HEK293 (cell line): Measurements from ENCODE around the gene ARHGAP26.

Source experiments
- CTCF ChIA-PET: fragments of 350-600 bp; formaldehyde crosslinking; extraction: SDS; loops from one replicate; lab custom pipeline; 2021; ENCODE audit warnings: antibody characterized with exemption; lab: Yijun Ruan, JAX
- POLR2A ChIA-PET: fragments of 300-600 bp; formaldehyde crosslinking; extraction: SDS; loops from one replicate; lab custom pipeline; 2020; ENCODE audit warnings: antibody characterized with exemption, inconsistent platforms; lab: Yijun Ruan, JAX
- H3K27ac ChIP-seq: fragments of 200-500 bp; sonication (Bioruptor generic); 2 replicates; pipeline ENCODE4 v1.5.1; 2014; ENCODE audit warnings: low read depth, low read length, control low read depth, inconsistent platforms; ENCODE audit errors: extremely low read depth
- H3K36me3 ChIP-seq, 2 experiments: fragments of 200-500 bp in 1 of 2; sonication (Bioruptor generic) in 1 of 2; 1 replicate in 1 of 2; 2 replicates in 1 of 2; pipeline ENCODE4 v1.5.1; 2014 to 2017; ENCODE audit warnings: inconsistent platforms in 2 of 2, low read length in 2 of 2; ENCODE audit not compliant: control insufficient read depth in 2 of 2, insufficient read depth in 1 of 2
- H3K4me1 ChIP-seq: fragments of 200-500 bp; sonication (Bioruptor generic); 2 replicates; pipeline ENCODE4 v1.5.1; 2014; ENCODE audit warnings: mild to moderate bottlenecking, low read length, inconsistent platforms; ENCODE audit not compliant: control insufficient read depth, insufficient read depth
- H3K4me3 ChIP-seq: 2 replicates; pipeline ENCODE4 v1.5.1; 2011; ENCODE audit warnings: low read depth, mild to moderate bottlenecking, control low read depth, low read length, moderate library complexity
- H3K9me3 ChIP-seq: fragments of 200-500 bp; sonication (Bioruptor generic); 2 replicates; pipeline ENCODE4 v1.5.1; 2014; ENCODE audit warnings: low read depth, low read length, inconsistent platforms; ENCODE audit not compliant: control insufficient read depth, insufficient read depth
- BCL11A ChIP-seq: fragments of 450-650 bp; formaldehyde crosslinking; IDR thresholded peaks from 2 replicates; pipeline ENCODE4 v1.5.1; 2016; ENCODE audit warnings: low read depth, missing biosample characterization, missing genetic modification characterization
- KLF8 ChIP-seq: fragments of 450-650 bp; formaldehyde crosslinking; IDR thresholded peaks from 2 replicates; pipeline ENCODE4 v1.5.1; 2016; ENCODE audit warnings: missing biosample characterization, missing genetic modification characterization
- KLF9 ChIP-seq: fragments of 450-650 bp; formaldehyde crosslinking; IDR thresholded peaks from 2 replicates; pipeline ENCODE4 v1.5.1; 2016; ENCODE audit warnings: missing biosample characterization, missing genetic modification characterization, low read depth
- MYNN ChIP-seq: fragments of 450-650 bp; formaldehyde crosslinking; IDR thresholded peaks from 2 replicates; pipeline ENCODE4 v1.5.1; 2016; ENCODE audit warnings: missing biosample characterization, missing genetic modification characterization, borderline replicate concordance
- REPIN1 ChIP-seq: fragments of 450-650 bp; formaldehyde crosslinking; IDR thresholded peaks from 2 replicates; pipeline ENCODE4 v1.5.1; 2017; ENCODE audit warnings: missing biosample characterization, missing genetic modification characterization, low read depth
- ZFHX2 ChIP-seq: fragments of 450-650 bp; formaldehyde crosslinking; conservative IDR thresholded peaks from 2 replicates; pipeline ENCODE4 v1.5.1; 2016; ENCODE audit warnings: missing biosample characterization, missing genetic modification characterization
- ZNF140 ChIP-seq: fragments of 450-650 bp; formaldehyde crosslinking; IDR thresholded peaks from 2 replicates; pipeline ENCODE4 v1.5.1; 2016; ENCODE audit warnings: missing biosample characterization, missing genetic modification characterization
- ZNF157 ChIP-seq: fragments of 450-650 bp; formaldehyde crosslinking; IDR thresholded peaks from 2 replicates; pipeline ENCODE4 v1.5.1; 2016; ENCODE audit warnings: missing biosample characterization, missing genetic modification characterization
- ZNF16 ChIP-seq: fragments of 450-650 bp; formaldehyde crosslinking; IDR thresholded peaks from 2 replicates; pipeline ENCODE4 v1.5.1; 2016; ENCODE audit warnings: low read depth, missing biosample characterization, missing genetic modification characterization
- ZNF302 ChIP-seq: fragments of 450-650 bp; formaldehyde crosslinking; IDR thresholded peaks from 2 replicates; pipeline ENCODE4 v1.5.1; 2016; ENCODE audit warnings: missing biosample characterization, missing genetic modification characterization, low read depth
- ZNF423 ChIP-seq: fragments of 450-650 bp; formaldehyde crosslinking; IDR thresholded peaks from 2 replicates; pipeline ENCODE4 v1.5.1; 2016; ENCODE audit warnings: missing biosample characterization, missing genetic modification characterization
- ZNF48 ChIP-seq: fragments of 450-650 bp; formaldehyde crosslinking; IDR thresholded peaks from 2 replicates; pipeline ENCODE4 v1.5.1; 2016; ENCODE audit warnings: missing biosample characterization, missing genetic modification characterization
- ZNF521 ChIP-seq: fragments of 450-650 bp; formaldehyde crosslinking; IDR thresholded peaks from 2 replicates; pipeline ENCODE4 v1.5.1; 2017; ENCODE audit warnings: missing biosample characterization, mild to moderate bottlenecking, missing genetic modification characterization
- ZNF530 ChIP-seq: fragments of 450-650 bp; formaldehyde crosslinking; IDR thresholded peaks from 2 replicates; pipeline ENCODE4 v1.5.1; 2016; ENCODE audit warnings: low read depth, missing biosample characterization, missing genetic modification characterization
- ZNF548 ChIP-seq: fragments of 450-650 bp; formaldehyde crosslinking; IDR thresholded peaks from 2 replicates; pipeline ENCODE4 v1.5.1; 2016; ENCODE audit warnings: missing biosample characterization, missing genetic modification characterization
- ZNF580 ChIP-seq: fragments of 450-650 bp; formaldehyde crosslinking; IDR thresholded peaks from 2 replicates; pipeline ENCODE4 v1.5.1; 2016; ENCODE audit warnings: missing biosample characterization, missing genetic modification characterization
- ZNF624 ChIP-seq: fragments of 450-650 bp; formaldehyde crosslinking; IDR thresholded peaks from 2 replicates; pipeline ENCODE4 v1.5.1; 2017; ENCODE audit warnings: missing biosample characterization, missing genetic modification characterization
- ZNF670 ChIP-seq: fragments of 450-650 bp; formaldehyde crosslinking; IDR thresholded peaks from 2 replicates; pipeline ENCODE4 v1.5.1; 2016; ENCODE audit warnings: missing biosample characterization, missing genetic modification characterization, low read depth
- ZNF677 ChIP-seq: fragments of 450-650 bp; IDR thresholded peaks from 2 replicates; pipeline ENCODE4 v1.5.0; 2018; ENCODE audit warnings: missing biosample characterization, mild to moderate bottlenecking, missing genetic modification characterization, moderate library complexity
- ZNF701 ChIP-seq: fragments of 450-650 bp; formaldehyde crosslinking; IDR thresholded peaks from 2 replicates; pipeline ENCODE4 v1.5.1; 2016; ENCODE audit warnings: missing biosample characterization, missing genetic modification characterization
- ZNF768 ChIP-seq: fragments of 450-650 bp; formaldehyde crosslinking; IDR thresholded peaks from 2 replicates; pipeline ENCODE4 v1.5.1; 2018; ENCODE audit warnings: missing biosample characterization, mild to moderate bottlenecking, missing genetic modification characterization
- ZNF792 ChIP-seq: fragments of 450-650 bp; formaldehyde crosslinking; IDR thresholded peaks from 2 replicates; pipeline ENCODE4 v1.5.1; 2016; ENCODE audit warnings: missing biosample characterization, missing genetic modification characterization
- ZNF843 ChIP-seq: fragments of 450-650 bp; formaldehyde crosslinking; IDR thresholded peaks from 2 replicates; pipeline ENCODE4 v1.5.1; 2016; ENCODE audit warnings: missing biosample characterization, missing genetic modification characterization
- ZSCAN16 ChIP-seq: fragments of 450-650 bp; formaldehyde crosslinking; IDR thresholded peaks from 2 replicates; pipeline ENCODE4 v1.5.1; 2016; ENCODE audit warnings: missing biosample characterization, missing genetic modification characterization

The ARHGAP26 gene

GRCh38 chr5:143064676-143065075, 294.5 kb downstream of the ARHGAP26 start:
- Histone ChIP-seq H3K9me3 (no peaks in the 10 kb centered on the region), H3K36me3 (no peaks in the 10 kb centered on the region), H3K4me1 (peaks cover 5% of the 10 kb centered on the region; the same call in 1 of the 2 replicates), H3K27ac (no peak overlapping the region), H3K4me3 (no peak overlapping the region)
- CTCF ChIA-PET = interaction anchor here (0.6 to 1.4 kb wide), 4 partner anchors 13 to 51 kb away, joined by 3 to 4 read pairs (median 4); no protein-coding TSS in a partner anchor
- POLR2A ChIA-PET = no interaction called here
- TF ChIP-seq ZNF768 = no peak
- TF ChIP-seq KLF9 (tag by site-specific recombination) = no peak
- no peak for TF ChIP-seq KLF8
- TF ChIP-seq ZNF792 (tag by site-specific recombination) = no peak
- TF ChIP-seq ZNF302 (tag by site-specific recombination) = no peak
- TF ChIP-seq ZNF16 (tag by site-specific recombination) = no peak
- no peak for TF ChIP-seq ZNF521 (tag by site-specific recombination)
- TF ChIP-seq BCL11A (tag by site-specific recombination) = no peak
- no peak for TF ChIP-seq MYNN (tag by site-specific recombination)
- no peak for TF ChIP-seq ZNF548 (tag by site-specific recombination)
- TF ChIP-seq ZNF624 (tag by site-specific recombination) = no peak
- no peak for TF ChIP-seq ZNF157 (tag by site-specific recombination)
- TF ChIP-seq ZNF580 (tag by site-specific recombination) = no peak

GRCh38 chr5:143065185-143065965, 295.2 kb downstream of the ARHGAP26 start:
- ChIA-PET POLR2A (no interaction called here), CTCF (interaction anchor here (0.6 to 1.4 kb wide), 2 partner anchors 13 to 50 kb away, joined by 3 to 4 read pairs; no protein-coding TSS in a partner anchor)
- no peak overlapping the region for H3K4me3 ChIP-seq
- H3K36me3 ChIP-seq = no peaks in the 10 kb centered on the region
- no peaks in the 10 kb centered on the region for H3K9me3 ChIP-seq
- peaks cover 2% of the 10 kb centered on the region; the same call in 1 of the 2 replicates for H3K4me1 ChIP-seq
- TF ChIP-seq REPIN1 (tag by site-specific recombination) (no peak), ZSCAN16 (tag by site-specific recombination) (no peak), ZFHX2 (tag by site-specific recombination) (no peak), ZNF140 (no peak)
- TF ChIP-seq, all 188 proteins: peak for 0
- no peak overlapping the region for H3K27ac ChIP-seq

- no peak overlapping the region for H3K4me3 ChIP-seq
- no peaks in the 10 kb centered on the region for H3K36me3 ChIP-seq
- peaks cover 2% of the 10 kb centered on the region; the same call in 1 of the 2 replicates for H3K4me1 ChIP-seq
- CTCF ChIA-PET = interaction anchor here (0.6 kb wide), 1 partner anchor 37 kb away, joined by 3 read pairs; no protein-coding TSS in a partner anchor
- no peak for TF ChIP-seq MYNN (tag by site-specific recombination)
- TF ChIP-seq ZNF530 (tag by site-specific recombination) = no peak
- no peak for TF ChIP-seq ZNF48
- no peak for TF ChIP-seq ZNF843 (tag by site-specific recombination)
- TF ChIP-seq ZNF580 (tag by site-specific recombination) = no peak
- no peak for TF ChIP-seq ZNF423 (tag by site-specific recombination)
- no peak for TF ChIP-seq ZNF677 (tag by site-specific recombination)
- no peak for TF ChIP-seq ZNF701 (tag by site-specific recombination)
- no peak for TF ChIP-seq REPIN1 (tag by site-specific recombination)
- no peak for TF ChIP-seq ZNF670 (tag by site-specific recombination)
- TF ChIP-seq, all 188 proteins: peak for 0
- H3K27ac ChIP-seq = no peak overlapping the region
- POLR2A ChIA-PET = no interaction called here
- no peaks in the 10 kb centered on the region for H3K9me3 ChIP-seq
These were observed 295.9 kb downstream of the ARHGAP26 start for GRCh38 chr5:143065996-143066522.
